AG09319 (cell line): Measurements from ENCODE around the gene FBXL17.

ENCODE experiments used
- DNase-seq: peaks from one replicate; pipeline ENCODE4 v3.0.0-alpha.2; 2010; ENCODE audit warnings: low read depth; ENCODE audit errors: extremely low read depth
- TF ChIP-seq, protein P1 (sequence below): IDR thresholded peaks from 2 replicates; pipeline ENCODE4 v1.5.1; 2011; ENCODE audit warnings: low read depth, mild to moderate bottlenecking, inconsistent platforms, low read length, moderate library complexity

The FBXL17 gene

DNA sequence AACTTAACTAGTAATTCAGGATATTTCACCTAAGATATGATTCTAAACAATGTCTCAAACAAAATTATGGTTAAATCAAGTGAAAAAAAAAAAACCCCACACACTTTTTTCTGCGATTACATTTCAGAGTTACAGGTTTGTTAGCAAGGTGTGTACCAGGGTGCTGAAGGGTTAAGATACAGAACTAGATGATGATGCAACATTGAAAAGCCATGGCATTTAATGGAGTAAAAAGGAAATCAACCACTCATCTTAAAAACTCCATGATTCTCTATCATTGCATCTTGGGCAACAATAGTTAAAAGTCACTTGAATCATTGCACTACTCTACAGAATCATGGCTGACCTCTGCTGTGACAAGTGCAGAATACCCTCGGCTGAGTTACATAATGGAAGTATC is 440.9 kb downstream of the FBXL17 start:
- TF ChIP-seq, protein P1, sequence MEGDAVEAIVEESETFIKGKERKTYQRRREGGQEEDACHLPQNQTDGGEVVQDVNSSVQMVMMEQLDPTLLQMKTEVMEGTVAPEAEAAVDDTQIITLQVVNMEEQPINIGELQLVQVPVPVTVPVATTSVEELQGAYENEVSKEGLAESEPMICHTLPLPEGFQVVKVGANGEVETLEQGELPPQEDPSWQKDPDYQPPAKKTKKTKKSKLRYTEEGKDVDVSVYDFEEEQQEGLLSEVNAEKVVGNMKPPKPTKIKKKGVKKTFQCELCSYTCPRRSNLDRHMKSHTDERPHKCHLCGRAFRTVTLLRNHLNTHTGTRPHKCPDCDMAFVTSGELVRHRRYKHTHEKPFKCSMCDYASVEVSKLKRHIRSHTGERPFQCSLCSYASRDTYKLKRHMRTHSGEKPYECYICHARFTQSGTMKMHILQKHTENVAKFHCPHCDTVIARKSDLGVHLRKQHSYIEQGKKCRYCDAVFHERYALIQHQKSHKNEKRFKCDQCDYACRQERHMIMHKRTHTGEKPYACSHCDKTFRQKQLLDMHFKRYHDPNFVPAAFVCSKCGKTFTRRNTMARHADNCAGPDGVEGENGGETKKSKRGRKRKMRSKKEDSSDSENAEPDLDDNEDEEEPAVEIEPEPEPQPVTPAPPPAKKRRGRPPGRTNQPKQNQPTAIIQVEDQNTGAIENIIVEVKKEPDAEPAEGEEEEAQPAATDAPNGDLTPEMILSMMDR, result no peak
- no peak for DNase-seq

DNA sequence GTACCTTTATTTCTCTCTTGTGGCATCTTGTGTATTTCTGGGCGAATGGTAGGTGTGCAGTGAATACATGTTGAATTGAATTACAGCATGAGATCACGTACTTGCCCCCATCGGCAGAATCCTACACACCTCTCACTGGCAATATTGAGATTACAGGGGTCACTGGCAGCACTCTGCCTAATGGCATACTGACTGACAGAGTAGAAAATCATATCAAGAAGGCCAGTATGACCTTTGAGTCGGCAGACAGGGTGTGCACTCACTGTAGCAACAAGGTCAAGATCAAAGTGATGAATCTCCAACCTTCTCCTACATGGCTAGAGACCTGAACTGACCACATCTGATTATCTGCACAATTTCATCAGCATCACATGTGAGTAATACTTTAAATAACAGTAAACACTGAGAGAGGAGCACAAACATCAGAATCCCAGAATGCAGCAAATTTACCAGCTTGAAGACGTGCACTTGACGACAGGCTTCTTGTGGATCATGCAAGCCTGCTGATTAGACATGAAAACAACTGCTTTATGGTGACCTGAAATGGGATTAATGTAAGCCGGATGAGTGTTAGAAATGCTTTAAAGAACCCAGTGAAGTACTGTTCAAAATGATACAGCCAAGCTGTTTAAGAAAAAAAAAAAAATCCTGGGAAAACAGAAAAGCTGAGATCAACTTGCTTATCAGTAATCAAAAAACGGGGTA is 444.1 kb downstream of the FBXL17 start:
- TF ChIP-seq, protein P1, result no peak

DNA sequence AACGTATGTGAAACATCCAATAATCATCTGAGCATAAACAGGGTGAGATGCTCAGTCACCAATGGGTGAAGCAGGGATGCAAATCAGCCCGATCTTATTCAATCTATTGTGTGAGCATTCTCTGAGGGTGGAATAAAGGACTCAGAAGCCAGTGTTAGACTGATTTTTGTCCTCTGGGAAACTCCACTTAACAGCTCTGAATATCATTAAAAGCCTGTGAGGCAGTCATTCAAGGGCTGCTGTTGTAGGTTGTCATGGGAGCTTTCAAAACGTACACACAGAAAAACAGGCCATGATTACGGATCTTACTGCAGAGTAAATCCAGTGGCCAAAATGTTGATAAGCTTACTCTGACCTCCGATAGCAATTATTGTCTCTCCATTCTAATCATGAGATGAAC is 444.7 kb downstream of the FBXL17 start:
- no peak for DNase-seq
- TF ChIP-seq, protein P1, result no peak

More for the DNA sequence above, 444.1 kb downstream of the FBXL17 start:
- DNase-seq, result no peak

DNA sequence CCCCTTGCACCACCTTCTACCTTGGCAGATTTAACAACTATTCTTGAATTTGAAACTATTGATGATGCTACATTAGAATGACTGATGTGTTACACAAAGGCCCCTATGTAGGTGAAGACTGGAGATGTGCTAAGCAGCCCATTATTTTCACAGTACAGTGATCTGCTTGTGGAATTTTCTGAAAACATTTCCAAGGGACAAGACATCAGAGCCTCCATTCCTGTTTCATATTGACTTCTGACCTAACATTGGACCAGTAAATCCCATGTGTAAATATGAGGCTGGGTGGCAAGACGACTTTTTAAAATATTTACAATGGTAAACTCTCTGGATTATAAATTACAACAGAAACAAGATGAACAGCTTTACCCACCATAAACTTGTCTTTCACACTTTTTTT is 445.4 kb downstream of the FBXL17 start:
- TF ChIP-seq, protein P1, result no peak
- no peak for DNase-seq

DNA sequence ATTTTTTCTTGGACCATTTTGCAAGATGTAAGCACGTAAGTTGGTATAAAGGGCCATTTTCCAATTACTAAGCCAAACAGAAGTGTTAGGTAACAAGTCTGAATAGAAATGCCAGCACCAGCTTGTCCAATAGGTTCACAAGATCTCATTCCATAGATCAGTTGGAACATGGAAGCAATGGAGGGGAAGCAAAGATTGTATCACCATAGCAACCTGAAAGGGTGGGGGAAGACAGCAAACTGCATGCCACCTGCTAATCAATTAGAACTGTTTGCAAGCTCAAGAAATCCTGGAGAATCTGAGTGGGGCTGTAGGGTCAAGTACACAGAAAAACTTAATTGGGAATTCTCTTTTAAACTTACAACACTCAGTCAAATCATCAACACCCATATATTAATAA is 446.3 kb downstream of the FBXL17 start:
- DNase-seq, result no peak
- TF ChIP-seq, protein P1, result no peak

DNA sequence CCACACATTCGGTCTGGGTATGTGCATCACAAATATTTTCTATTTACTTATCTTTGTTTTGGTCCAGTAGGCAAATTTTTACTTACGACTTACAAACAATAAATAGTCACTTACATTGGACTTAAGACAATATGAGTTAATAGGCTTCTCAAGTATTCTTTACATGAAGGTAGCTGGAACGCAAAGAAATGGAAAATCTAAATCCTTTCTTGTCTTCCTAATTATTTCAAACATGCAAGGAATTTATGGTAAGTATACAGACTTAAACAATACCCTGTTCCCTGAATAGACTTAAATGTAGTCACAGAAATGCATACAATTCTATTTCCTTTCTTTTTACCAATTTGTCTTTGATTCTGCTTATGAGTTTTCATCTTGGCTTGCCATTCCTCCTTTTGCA is 448.6 kb downstream of the FBXL17 start:
- TF ChIP-seq, protein P1, result no peak
- DNase-seq, result no peak

DNA sequence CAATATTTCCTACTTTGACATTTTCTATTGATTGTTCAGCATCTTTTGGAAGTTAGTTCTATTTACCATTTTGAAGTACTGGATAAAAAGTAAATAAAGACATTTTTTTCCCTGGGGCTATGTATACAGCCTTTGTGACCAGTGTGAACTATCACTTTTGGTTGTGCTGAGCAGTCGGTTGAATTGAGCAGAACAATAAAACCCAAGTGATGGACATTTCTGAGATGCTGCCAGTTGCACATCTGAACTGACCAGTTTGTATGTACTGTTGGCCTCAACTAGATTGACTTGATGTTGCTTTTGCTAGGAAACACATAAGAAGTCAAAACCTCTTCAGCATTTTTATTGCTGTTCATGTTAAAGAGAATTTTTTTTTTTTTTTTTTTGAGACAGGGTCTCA is 451.0 kb downstream of the FBXL17 start:
- DNase-seq, result no peak
- TF ChIP-seq, protein P1, result no peak
